NCI-H2171 (cell line): ENCODE data around the gene SCLY.

ENCODE experiments used
- DNase-seq: peaks from one replicate; lab custom pipeline; 2025; lab: John Stamatoyannopoulos, UW

Gene SCLY

GRCh38 chr2:238069877-238070276 is 9.1 kb downstream of the SCLY start:
- DNase-seq = no peak

- no peak for DNase-seq
These were observed 14.6 kb downstream of the SCLY start for GRCh38 chr2:238075397-238075796.

GRCh38 chr2:238077292-238077691 is 16.5 kb downstream of the SCLY start:
- no peak for DNase-seq

- no peak for DNase-seq
These were observed 19.1 kb downstream of the SCLY start for GRCh38 chr2:238079874-238080327.

GRCh38 chr2:238080518-238080917 is 19.7 kb downstream of the SCLY start:
- no peak for DNase-seq

GRCh38 chr2:238081150-238081549 is 20.3 kb downstream of the SCLY start:
- no peak for DNase-seq

GRCh38 chr2:238081561-238081960 is 20.8 kb downstream of the SCLY start:
- no peak for DNase-seq

- no peak for DNase-seq
These were observed 21.4 kb downstream of the SCLY start for GRCh38 chr2:238082151-238082550.

GRCh38 chr2:238082827-238083226 is 22.0 kb downstream of the SCLY start:
- DNase-seq = no peak

- no peak for DNase-seq
These were observed 23.1 kb downstream of the SCLY start for GRCh38 chr2:238083919-238084318.

GRCh38 chr2:238084761-238085160 is 24.0 kb downstream of the SCLY start:
- DNase-seq = no peak

- DNase-seq = no peak
These were observed 25.1 kb downstream of the SCLY start for GRCh38 chr2:238085899-238086298.

- DNase-seq = no peak
These were observed 26.4 kb downstream of the SCLY start for GRCh38 chr2:238087211-238087610.

GRCh38 chr2:238090887-238091286 is 30.1 kb downstream of the SCLY start:
- DNase-seq = no peak

GRCh38 chr2:238091436-238092060 is 30.7 kb downstream of the SCLY start:
- no peak for DNase-seq

- DNase-seq = no peak
These were observed 31.8 kb downstream of the SCLY start for GRCh38 chr2:238092486-238093035.

GRCh38 chr2:238093181-238094140 is 32.7 kb downstream of the SCLY start:
- DNase-seq = no peak

GRCh38 chr2:238094438-238095022 is 33.7 kb downstream of the SCLY start:
- no peak for DNase-seq

GRCh38 chr2:238095143-238095542 is 34.3 kb downstream of the SCLY start:
- no peak for DNase-seq

- DNase-seq = peak; percentile 33
These were observed 35.7 kb downstream of the SCLY start for GRCh38 chr2:238096311-238097011.

GRCh38 chr2:238097201-238097987 is 36.6 kb downstream of the SCLY start:
- DNase-seq = no peak
